GM12878 (cell line): Measurements from ENCODE around the gene DRC1. TPM values are rescaled to one million over a fixed set of nuclear protein-coding genes. Genes with fewer than 3 reads are reported as not detected.

Experiments
- ATAC-seq: fragments of 200-7000 bp; cut with Tn5 transposase; 3 replicates; pipeline ENCODE4 v1.9.1; 2020; ENCODE audit warnings: mild to moderate bottlenecking, moderate library complexity
- BruUV-seq: library from RNA; stranded (reverse); fragments of 400-500 nt; replicated peaks from 2 replicates; lab custom pipeline; 2021; lab: Mats Ljungman, UMichigan
- CTCF ChIA-PET: fragments of 300-600 bp; sonication (Branson Sonifier 250); formaldehyde crosslinking; extraction: SDS; loops from one replicate; lab custom pipeline; 2021; ENCODE audit warnings: inconsistent platforms; lab: Yijun Ruan, JAX
- POLR2A ChIA-PET: fragments of 350-600 bp; formaldehyde crosslinking; extraction: SDS; loops from one replicate; lab custom pipeline; 2021; ENCODE audit warnings: inconsistent platforms; lab: Charles Lee
- RAD21 ChIA-PET: fragments of 300-600 bp; sonication (Branson Sonifier 250); formaldehyde crosslinking; loops from one replicate; lab custom pipeline; 2023; ENCODE audit warnings: antibody characterized with exemption; ENCODE audit not compliant: unreplicated experiment; lab: Charles Lee
- SMC1A ChIA-PET: fragments of 300-600 bp; sonication (Branson Sonifier 250); formaldehyde crosslinking; loops from one replicate; lab custom pipeline; 2023; ENCODE audit not compliant: unreplicated experiment, uncharacterized antibody; lab: Charles Lee
- DNase-seq: peaks from one replicate; pipeline ENCODE4 v3.0.0-alpha.2; 2011; ENCODE audit warnings: low read depth, low spot score
- FAIRE-seq: peaks from 3 replicates; lab custom pipeline; 2011; peaks lifted over from hg19 to GRCh38; lab: Jason Lieb, UNC
- H2AFZ ChIP-seq: 2 replicates; pipeline ENCODE4 v1.6.0; 2011; ENCODE audit warnings: low read depth, low read length, control low read depth; ENCODE audit not compliant: control insufficient read depth
- H3K27ac ChIP-seq: 2 replicates; pipeline ENCODE4 v1.5.1; 2011; ENCODE audit warnings: control low read depth; ENCODE audit not compliant: control insufficient read depth, insufficient read depth
- H3K27me3 ChIP-seq, 2 experiments: replicated peaks in 1 of 2; 2 replicates each; pipeline versions ENCODE4 v1.6.0 to v1.6.1; 2011; ENCODE audit warnings: low read length in 1 of 2; ENCODE audit not compliant: control insufficient read depth in 2 of 2, insufficient read depth in 2 of 2
- H3K36me3 ChIP-seq, 2 experiments: 2 replicates each; pipeline ENCODE4 v1.5.1; 2011; ENCODE audit warnings: low read length in 1 of 2; ENCODE audit not compliant: control insufficient read depth in 2 of 2, insufficient read depth in 2 of 2
- H3K4me1 ChIP-seq: 2 replicates; pipeline ENCODE4 v1.6.1; 2011; ENCODE audit warnings: mild to moderate bottlenecking, low read length, moderate library complexity, mixed read lengths; ENCODE audit not compliant: control insufficient read depth, insufficient read depth
- H3K4me2 ChIP-seq: 2 replicates; pipeline ENCODE4 v1.6.0; 2011; ENCODE audit warnings: control low read depth; ENCODE audit not compliant: control insufficient read depth, insufficient read depth
- H3K4me3 ChIP-seq: fragments of 200-600 bp; sonication (generic); 2 replicates; pipeline ENCODE4 v1.5.1; 2016
- H3K79me2 ChIP-seq: 2 replicates; pipeline ENCODE4 v1.6.0; 2011; ENCODE audit warnings: low read length; ENCODE audit not compliant: control insufficient read depth, insufficient read depth
- H3K9ac ChIP-seq: 2 replicates; pipeline ENCODE4 v1.8.0; 2011; ENCODE audit warnings: low read length, control low read depth, mixed read lengths; ENCODE audit not compliant: control insufficient read depth, insufficient read depth
- H3K9me3 ChIP-seq: replicated peaks from 3 replicates; pipeline ENCODE4 v1.5.1; 2011; ENCODE audit warnings: mild to moderate bottlenecking, low read length; ENCODE audit not compliant: control insufficient read depth, insufficient read depth
- H4K20me1 ChIP-seq: 2 replicates; pipeline ENCODE4 v1.6.0; 2011; ENCODE audit not compliant: control insufficient read depth, insufficient read depth
- BRCA1 ChIP-seq: IDR thresholded peaks from 2 replicates; pipeline ENCODE4 v1.6.1; 2011; ENCODE audit warnings: low read depth, low read length, improper control_type of control experiment
- CBX3 ChIP-seq: fragments of 200-600 bp; sonication (generic); IDR thresholded peaks from 2 replicates; pipeline ENCODE4 v1.6.1; 2016; ENCODE audit warnings: low read depth, borderline replicate concordance
- HDAC6 ChIP-seq: fragments of 200-600 bp; sonication (generic); IDR thresholded peaks from one replicate; pipeline ENCODE4 v1.8.0; 2017; ENCODE audit warnings: antibody characterized with exemption; ENCODE audit not compliant: unreplicated experiment
- IRF4 ChIP-seq: IDR thresholded peaks from 2 replicates; pipeline ENCODE4 v1.6.1; 2011; ENCODE audit warnings: low read depth, low read length
- JUNB ChIP-seq: IDR thresholded peaks from 2 replicates; pipeline ENCODE4 v1.6.1; 2016; ENCODE audit warnings: antibody characterized with exemption, mild to moderate bottlenecking
- MAX ChIP-seq: IDR thresholded peaks from 2 replicates; pipeline ENCODE4 v1.6.1; 2012; ENCODE audit warnings: low read depth, low read length, improper control_type of control experiment
- PAX8 ChIP-seq: fragments of 450-650 bp; IDR thresholded peaks from 2 replicates; pipeline ENCODE4 v1.6.1; 2017; ENCODE audit warnings: mild to moderate bottlenecking, moderate library complexity
- RELA ChIP-seq: fragments of 450-650 bp; IDR thresholded peaks from 2 replicates; pipeline ENCODE4 v1.8.0; 2014; ENCODE audit warnings: borderline replicate concordance; ENCODE audit not compliant: partially characterized antibody
- RELB ChIP-seq: fragments of 450-650 bp; IDR thresholded peaks from 2 replicates; pipeline ENCODE4 v1.6.1; 2017; ENCODE audit warnings: low read depth, mild to moderate bottlenecking, moderate library complexity
- RFX5 ChIP-seq: IDR thresholded peaks from 2 replicates; pipeline ENCODE4 v1.6.1; 2011; ENCODE audit warnings: low read depth, low read length, improper control_type of control experiment
- SMAD5 ChIP-seq: IDR thresholded peaks from 2 replicates; pipeline ENCODE4 v1.6.1; 2016; ENCODE audit warnings: antibody characterized with exemption, low read depth
- SMC3 ChIP-seq: IDR thresholded peaks from 2 replicates; pipeline ENCODE4 v1.6.1; 2011; ENCODE audit warnings: low read length, improper control_type of control experiment, borderline replicate concordance
- YBX1 ChIP-seq: fragments of 450-650 bp; IDR thresholded peaks from 2 replicates; pipeline ENCODE4 v1.6.1; 2016; ENCODE audit warnings: antibody characterized with exemption
- YY1 ChIP-seq: IDR thresholded peaks from 2 replicates; pipeline ENCODE4 v1.6.1; 2011; ENCODE audit warnings: low read depth, mild to moderate bottlenecking, low read length
- ZBTB33 ChIP-seq: fragments of 450-650 bp; IDR thresholded peaks from 2 replicates; pipeline ENCODE4 v1.6.1; 2017; ENCODE audit warnings: mild to moderate bottlenecking
- ZNF687 ChIP-seq: fragments of 450-650 bp; IDR thresholded peaks from 2 replicates; pipeline ENCODE4 v1.6.1; 2017; ENCODE audit warnings: mild to moderate bottlenecking, moderate library complexity
- WGBS: methylation state at CpG from one replicate; pipeline ENCODE4 v1.1.6; 2016; ENCODE audit warnings: low lambda C conversion rate; ENCODE audit not compliant: insufficient replicate concordance, insufficient coverage; ENCODE audit errors: missing lambda C conversion rate; 5-methylcytosine and 5-hydroxymethylcytosine counted together
- in situ Hi-C: fragments of 300-500 bp; cut with MboI; formaldehyde crosslinking; loops from 9 replicates; pipeline ENCODE4 v1.14.3; 2018; ENCODE audit warnings: mixed read lengths
- intact Hi-C: fragments of 100-400 bp; cut with micrococcal nuclease; formaldehyde crosslinking; loops from one replicate; pipeline ENCODE4 v1.14.2; 2022; ENCODE audit not compliant: unreplicated experiment
- polyA plus RNA-seq, 11 experiments: library from polyadenylated mRNA; depleted of rRNA in 4 of 11; unstranded in 6 of 11; stranded (reverse) in 5 of 11; fragments of >200 nt; fragmentation: Nextera tagmentation in 4 of 11; fragmentation: Illumina TruSeq in 1 of 11; extraction: Ambion mirVana in 4 of 11; extraction: Trizol in 1 of 11; gene quantifications; 1 replicate in 1 of 11; 2 replicates in 10 of 11; pipeline versions ENCODE4 v1.2.1 to v1.2.3, GENCODE V29; 2011 to 2016; ENCODE audit warnings: inconsistent platforms in 2 of 11, missing spikeins in 2 of 11, low read depth in 1 of 11
- total RNA-seq, 4 experiments: library from RNA; depleted of rRNA in 3 of 4; stranded (reverse); fragments of >200 nt in 3 of 4; fragmentation: Illumina TruSeq in 1 of 4; extraction: Trizol in 1 of 4; gene quantifications; 2 replicates each; pipeline versions ENCODE4 v1.2.1 to v1.2.3, GENCODE V29; 2013 to 2021

Gene DRC1
- total and polyA plus RNA-seq, 10 of the 15 experiments (the other 5 are each of a cell fraction or from before 2014, with no cell fraction given): 0.03 TPM; not detected in 9

GRCh38 chr2:26495705-26496297 lies 94.1 kb downstream of the DRC1 start:
- Histone ChIP-seq H3K27me3 (peaks cover 0 to 2% of the 10 kb centered on the region in 2 experiments; a peak in 2 of 4 replicates), H3K9ac (no peak overlapping the region), H3K79me2 (no peaks in the 10 kb centered on the region), H3K4me2 (no peak overlapping the region), H3K36me3 (no peaks in the 10 kb centered on the region), H3K4me3 (no peak overlapping the region), H4K20me1 (no peaks in the 10 kb centered on the region), H3K9me3 (no peaks in the 10 kb centered on the region), H2AFZ (no peak overlapping the region), H3K27ac (no peak overlapping the region)
- no peak for ATAC-seq
- intact Hi-C loops (no loop called here), in situ Hi-C loops (no loop called here)
- ChIA-PET CTCF (interaction anchor here (0.6 kb wide), 1 partner anchor 291 kb away, joined by 3 read pairs; no protein-coding TSS in a partner anchor), POLR2A (no interaction called here), SMC1A (interaction anchor here (1.1 kb wide), 1 partner anchor 51 kb away, joined by 4 read pairs; no protein-coding TSS in a partner anchor), RAD21 (no interaction called here)
- no TSS peak for BruUV-seq
- WGBS: 52% methylated on average over 8 of the region's 8 CpGs
- no peak for DNase-seq
- no peak for FAIRE-seq
- TF ChIP-seq ZBTB33 (no peak), SMC3 (no peak), RELB (no peak), HDAC6 (no peak), RELA (no peak), MAX (no peak), ZNF687 (no peak), IRF4 (no peak), BRCA1 (no peak), SMAD5 (no peak), PAX8 (no peak), YY1 (no peak), CBX3 (no peak), RFX5 (no peak), YBX1 (no peak), JUNB (no peak)
- TF ChIP-seq, all 136 proteins: peak for 0
- H3K4me1 ChIP-seq: peaks cover 15% of the 10 kb centered on the region
